Activated naive CD8-positive, alpha-beta T cell treated with anti-CD3 and anti-CD28 coated beads, Interleukin-2, amount 10 ng/mL, durations not matched to agents 7 days and 5 days (primary cell): Measurements from ENCODE around the gene MAPRE2. TPM values are rescaled to one million over a fixed set of nuclear protein-coding genes. Genes with fewer than 3 reads are reported as not detected.
"Not testable (repeated sequence)": the region's sequence is repeated elsewhere in the genome, so short reads cannot be mapped to it uniquely, and the experiment has no call there.

Source experiments
- ATAC-seq: fragments of 150-1000 bp; cut with Tn5 transposase; one replicate; pipeline ENCODE4 v1.10.0; 2021; ENCODE audit warnings: low read depth, moderate library complexity
- POLR2A ChIA-PET: fragments of 350-600 bp; sonication (Branson Sonifier 250); formaldehyde crosslinking; loops from one replicate; lab custom pipeline; 2021; ENCODE audit warnings: antibody characterized with exemption; lab: Charles Lee
- DNase-seq: peaks from one replicate; pipeline ENCODE4 v3.0.0; 2021
- H3K27ac Mint-ChIP-seq: one replicate; pipeline ENCODE4 v1.8.0; 2022; ENCODE audit warnings: mild to moderate bottlenecking, mixed read lengths
- H3K27me3 Mint-ChIP-seq: one replicate; pipeline ENCODE4 v1.8.0; 2022; ENCODE audit warnings: mild to moderate bottlenecking, moderate library complexity, mixed read lengths
- H3K36me3 Mint-ChIP-seq: one replicate; pipeline ENCODE4 v1.8.0; 2021; ENCODE audit warnings: mild to moderate bottlenecking, mixed read lengths
- H3K4me1 Mint-ChIP-seq: one replicate; pipeline ENCODE4 v1.8.0; 2021; ENCODE audit warnings: mixed read lengths
- H3K4me3 Mint-ChIP-seq: one replicate; pipeline ENCODE4 v1.8.0; 2022; ENCODE audit warnings: mild to moderate bottlenecking, moderate library complexity, mixed read lengths
- H3K9me3 Mint-ChIP-seq: one replicate; pipeline ENCODE4 v1.8.0; 2021; ENCODE audit warnings: mixed read lengths
- total RNA-seq, 2 experiments: library from RNA; stranded (reverse); gene quantifications; one replicate each; pipeline ENCODE4 v1.2.3, GENCODE V29; 2021

The MAPRE2 gene
- total RNA-seq, 2 experiments from 2014 or later: 61.5 to 63.2 TPM

- DNase-seq (no peak), ATAC-seq (no peak)
- H3K4me1 Mint-ChIP-seq: peaks cover 12% of the 10 kb centered on the region
- POLR2A ChIA-PET: no interaction called here
- peaks cover 32% of the 10 kb centered on the region for H3K36me3 Mint-ChIP-seq
- peaks cover 4% of the 10 kb centered on the region for H3K9me3 Mint-ChIP-seq
- H3K27ac Mint-ChIP-seq: no peak overlapping the region
- H3K4me3 Mint-ChIP-seq: no peak overlapping the region
- H3K27me3 Mint-ChIP-seq: no peaks in the 10 kb centered on the region
These were observed 50.6 kb downstream of the MAPRE2 start for GRCh38 chr18:35091841-35092240.

- Mint-ChIP-seq H3K27me3 (no peaks in the 10 kb centered on the region), H3K4me1 (peaks cover 9% of the 10 kb centered on the region), H3K36me3 (peaks cover 23% of the 10 kb centered on the region), H3K9me3 (peaks cover 3% of the 10 kb centered on the region), H3K27ac (peak overlapping the region; percentile 9), H3K4me3 (no peak overlapping the region)
- no peak for ATAC-seq
- POLR2A ChIA-PET: no interaction called here
- DNase-seq: no peak
These were observed 54.9 kb downstream of the MAPRE2 start for GRCh38 chr18:35095983-35096676.

- no peak for ATAC-seq
- Mint-ChIP-seq H3K27ac (no peak overlapping the region), H3K4me1 (peaks cover 9% of the 10 kb centered on the region), H3K36me3 (peaks cover 27% of the 10 kb centered on the region), H3K9me3 (peaks cover 3% of the 10 kb centered on the region), H3K4me3 (no peak overlapping the region), H3K27me3 (no peaks in the 10 kb centered on the region)
- no peak for DNase-seq
- POLR2A ChIA-PET: no interaction called here
These were observed 55.4 kb downstream of the MAPRE2 start for GRCh38 chr18:35096677-35097011.

GRCh38 chr18:35097195-35097594 lies 56.0 kb downstream of the MAPRE2 start:
- peaks cover 9% of the 10 kb centered on the region for H3K4me1 Mint-ChIP-seq
- H3K27me3 Mint-ChIP-seq: no peaks in the 10 kb centered on the region
- no peak overlapping the region for H3K4me3 Mint-ChIP-seq
- no peak overlapping the region for H3K27ac Mint-ChIP-seq
- ATAC-seq (no peak), DNase-seq (no peak)
- peaks cover 1% of the 10 kb centered on the region for H3K9me3 Mint-ChIP-seq
- POLR2A ChIA-PET: no interaction called here
- peaks cover 32% of the 10 kb centered on the region for H3K36me3 Mint-ChIP-seq

- POLR2A ChIA-PET: no interaction called here
- Mint-ChIP-seq H3K4me1 (peaks cover 9% of the 10 kb centered on the region), H3K4me3 (no peak overlapping the region), H3K27ac (no peak overlapping the region), H3K27me3 (no peaks in the 10 kb centered on the region), H3K36me3 (peaks cover 32% of the 10 kb centered on the region), H3K9me3 (peaks cover 1% of the 10 kb centered on the region)
- ATAC-seq (no peak), DNase-seq (no peak)
These were observed 56.5 kb downstream of the MAPRE2 start for GRCh38 chr18:35097763-35098162.

GRCh38 chr18:35099911-35100310 lies 58.7 kb downstream of the MAPRE2 start:
- ATAC-seq (no peak), DNase-seq (no peak)
- Mint-ChIP-seq H3K36me3 (peaks cover 29% of the 10 kb centered on the region), H3K27ac (no peak overlapping the region), H3K27me3 (no peaks in the 10 kb centered on the region), H3K9me3 (peaks cover 1% of the 10 kb centered on the region), H3K4me3 (no peak overlapping the region), H3K4me1 (peaks cover 9% of the 10 kb centered on the region)
- POLR2A ChIA-PET: no interaction called here

- no peak overlapping the region for H3K4me3 Mint-ChIP-seq
- no peak overlapping the region for H3K27ac Mint-ChIP-seq
- POLR2A ChIA-PET: no interaction called here
- DNase-seq (no peak), ATAC-seq (no peak)
- no peaks in the 10 kb centered on the region for H3K27me3 Mint-ChIP-seq
- peaks cover 2% of the 10 kb centered on the region for H3K9me3 Mint-ChIP-seq
- peaks cover 2% of the 10 kb centered on the region for H3K4me1 Mint-ChIP-seq
- peaks cover 38% of the 10 kb centered on the region for H3K36me3 Mint-ChIP-seq
These were observed 63.3 kb downstream of the MAPRE2 start for GRCh38 chr18:35104391-35105051.

- POLR2A ChIA-PET: no interaction called here
- H3K9me3 Mint-ChIP-seq: peaks cover 4% of the 10 kb centered on the region
- peaks cover 46% of the 10 kb centered on the region for H3K36me3 Mint-ChIP-seq
- H3K27ac Mint-ChIP-seq: no peak overlapping the region
- H3K27me3 Mint-ChIP-seq: no peaks in the 10 kb centered on the region
- DNase-seq: no peak
- no peak for ATAC-seq
- peaks cover 7% of the 10 kb centered on the region for H3K4me1 Mint-ChIP-seq
- H3K4me3 Mint-ChIP-seq: no peak overlapping the region
These were observed 65.0 kb downstream of the MAPRE2 start for GRCh38 chr18:35106013-35106844.

- ATAC-seq (no peak), DNase-seq (no peak)
- Mint-ChIP-seq H3K27me3 (no peaks in the 10 kb centered on the region), H3K9me3 (peaks cover 4% of the 10 kb centered on the region), H3K27ac (no peak overlapping the region), H3K4me1 (peaks cover 7% of the 10 kb centered on the region), H3K36me3 (peaks cover 43% of the 10 kb centered on the region), H3K4me3 (no peak overlapping the region)
- POLR2A ChIA-PET: no interaction called here
These were observed 65.6 kb downstream of the MAPRE2 start for GRCh38 chr18:35106845-35107148.

- H3K4me1 Mint-ChIP-seq: peaks cover 7% of the 10 kb centered on the region
These were observed 66.0 kb downstream of the MAPRE2 start for GRCh38 chr18:35107216-35107615.

GRCh38 chr18:35108088-35108487 lies 66.9 kb downstream of the MAPRE2 start:
- H3K27ac Mint-ChIP-seq, H3K4me1 Mint-ChIP-seq, DNase-seq, H3K27me3 Mint-ChIP-seq, ATAC-seq, H3K9me3 Mint-ChIP-seq, H3K4me3 Mint-ChIP-seq, POLR2A ChIA-PET: not testable (repeated sequence)
- peaks cover 43% of the 10 kb centered on the region for H3K36me3 Mint-ChIP-seq

More at GRCh38 chr18:35107216-35107615, 66.0 kb downstream of the MAPRE2 start:
- Mint-ChIP-seq H3K36me3 (peaks cover 43% of the 10 kb centered on the region), H3K4me3 (no peak overlapping the region), H3K9me3 (peaks cover 4% of the 10 kb centered on the region), H3K27me3 (no peaks in the 10 kb centered on the region), H3K27ac (no peak overlapping the region)
- DNase-seq (no peak), ATAC-seq (no peak)
- POLR2A ChIA-PET: no interaction called here

GRCh38 chr18:35110059-35110458 lies 68.8 kb downstream of the MAPRE2 start:
- H3K9me3 Mint-ChIP-seq: peaks cover 4% of the 10 kb centered on the region
- POLR2A ChIA-PET: interaction anchor here (0.6 kb wide), 1 partner anchor 40 kb away, joined by 3 read pairs; no protein-coding TSS in a partner anchor
- H3K27ac Mint-ChIP-seq: no peak overlapping the region
- H3K4me3 Mint-ChIP-seq: no peak overlapping the region
- ATAC-seq (no peak), DNase-seq (no peak)
- H3K4me1 Mint-ChIP-seq: peaks cover 7% of the 10 kb centered on the region
- H3K27me3 Mint-ChIP-seq: no peaks in the 10 kb centered on the region
- H3K36me3 Mint-ChIP-seq: peaks cover 46% of the 10 kb centered on the region

GRCh38 chr18:35110554-35111485 lies 69.6 kb downstream of the MAPRE2 start:
- Mint-ChIP-seq H3K4me3 (no peak overlapping the region), H3K4me1 (peaks cover 7% of the 10 kb centered on the region), H3K36me3 (peaks cover 49% of the 10 kb centered on the region), H3K27ac (no peak overlapping the region), H3K9me3 (peaks cover 4% of the 10 kb centered on the region), H3K27me3 (no peaks in the 10 kb centered on the region)
- POLR2A ChIA-PET: no interaction called here
- no peak for ATAC-seq
- DNase-seq: no peak
